AG09309 (cell line): ENCODE measurements around the gene GABARAPL1.
"Not testable (repeated sequence)": the region's sequence is repeated elsewhere in the genome, so short reads cannot be mapped to it uniquely, and the experiment has no call there.

Source experiments
- DNase-seq: peaks from one replicate; pipeline ENCODE4 v3.0.0-alpha.2; 2010; ENCODE audit warnings: low read depth
- H3K4me3 ChIP-seq: 2 replicates; pipeline ENCODE4 v1.5.1; 2011; ENCODE audit warnings: mild to moderate bottlenecking, low read depth, low read length, moderate library complexity; ENCODE audit not compliant: control insufficient read depth
- CTCF ChIP-seq: IDR thresholded peaks from 2 replicates; pipeline ENCODE4 v1.5.1; 2011; ENCODE audit warnings: mild to moderate bottlenecking, low read depth, low read length, inconsistent platforms; ENCODE audit not compliant: insufficient read depth, control insufficient read depth; ENCODE audit errors: missing control alignments

The GABARAPL1 gene

DNA sequence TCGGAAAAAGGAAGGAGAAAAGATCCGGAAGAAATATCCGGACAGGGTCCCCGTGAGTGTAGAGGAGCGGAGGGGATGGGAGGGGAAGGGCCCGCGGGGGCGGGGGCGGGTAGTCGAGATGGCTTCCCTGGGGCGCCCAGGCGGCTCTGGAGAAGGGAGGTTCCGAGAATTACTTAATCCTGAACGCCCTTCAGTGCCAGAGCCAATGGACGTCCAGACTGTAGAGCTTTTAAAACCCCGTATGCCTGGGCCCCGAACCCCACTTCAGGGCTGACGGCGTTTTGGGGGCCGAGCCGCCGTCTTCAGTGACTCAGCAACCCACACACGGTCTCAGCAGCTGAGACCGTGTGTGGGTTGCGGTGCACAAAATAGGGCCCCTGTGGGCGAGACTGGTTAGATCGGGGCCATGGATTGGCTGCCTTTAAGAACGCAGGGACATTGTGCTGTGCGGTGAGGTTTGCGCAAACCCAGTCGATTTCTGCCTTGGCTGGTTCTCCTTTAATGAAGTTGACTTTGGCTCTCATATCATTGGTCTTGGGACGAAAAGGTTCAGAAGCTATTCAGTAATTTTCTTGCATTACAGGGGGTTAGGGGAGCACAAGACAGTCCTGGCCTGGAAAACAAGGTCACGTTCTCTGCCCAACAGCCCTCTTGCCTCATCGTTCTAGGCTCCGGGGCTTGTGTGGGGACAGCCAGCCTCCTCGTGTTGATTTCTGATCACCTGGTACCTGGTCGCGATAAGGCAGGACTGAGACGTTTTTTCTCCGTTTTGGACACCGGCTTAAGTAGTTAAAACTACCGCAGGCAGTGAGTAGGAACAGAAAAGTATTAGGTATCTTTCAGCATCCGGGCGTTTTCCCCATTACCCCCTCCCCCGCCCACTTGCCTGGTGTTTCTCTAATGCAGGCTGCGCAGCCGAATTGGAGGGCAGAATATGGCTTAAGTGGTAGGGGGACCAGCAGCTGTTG lies 775 bp downstream of the GABARAPL1 start:
- DNase-seq, result peak; percentile 82
- no peak for TF ChIP-seq CTCF
- peak overlapping the region; percentile 96 for H3K4me3 ChIP-seq

DNA sequence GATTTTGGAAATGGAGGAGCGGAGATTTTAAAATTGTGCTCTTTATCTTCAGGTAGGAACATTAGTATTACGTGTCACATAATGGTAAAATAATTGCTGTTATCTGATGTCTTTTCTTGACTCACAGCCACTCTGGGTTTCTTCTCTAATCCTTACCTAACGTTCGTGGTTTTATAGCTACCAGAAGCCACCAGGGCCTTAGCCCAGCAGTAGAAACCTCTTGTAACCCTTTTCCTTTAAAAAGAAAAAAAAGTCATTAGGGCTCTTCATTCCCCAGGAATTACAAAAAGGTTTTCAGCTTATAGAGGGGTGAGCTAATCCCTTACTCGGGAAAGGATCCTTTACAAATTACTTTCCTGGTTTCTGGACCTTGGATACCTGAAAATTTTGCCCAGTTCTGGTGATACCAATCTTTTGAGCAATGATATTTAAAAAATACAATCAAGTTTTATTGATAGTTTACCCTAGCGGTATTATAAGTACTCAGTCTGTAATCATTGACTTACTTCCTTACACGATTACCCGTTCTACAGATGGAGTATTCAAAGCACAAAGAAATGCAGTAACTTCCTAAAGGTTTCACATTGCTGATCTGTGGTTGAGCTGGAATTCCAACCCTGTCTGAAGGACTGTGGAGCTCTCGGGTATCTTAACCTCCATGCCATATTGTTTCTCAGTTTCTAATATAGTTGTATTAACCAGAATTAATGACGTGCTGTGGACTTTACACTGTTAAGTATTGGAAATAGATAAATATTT lies 1.6 kb downstream of the GABARAPL1 start:
- DNase-seq, result no peak
- TF ChIP-seq CTCF, result no peak

GRCh38 chr12:10214895-10215267 lies 2.2 kb downstream of the GABARAPL1 start:
- no peak for DNase-seq
- TF ChIP-seq CTCF, result no peak
- H3K4me3 ChIP-seq, result peak overlapping the region; percentile 30

More for the DNA sequence above, 1.6 kb downstream of the GABARAPL1 start:
- H3K4me3 ChIP-seq, result peak overlapping the region; percentile 96

DNA sequence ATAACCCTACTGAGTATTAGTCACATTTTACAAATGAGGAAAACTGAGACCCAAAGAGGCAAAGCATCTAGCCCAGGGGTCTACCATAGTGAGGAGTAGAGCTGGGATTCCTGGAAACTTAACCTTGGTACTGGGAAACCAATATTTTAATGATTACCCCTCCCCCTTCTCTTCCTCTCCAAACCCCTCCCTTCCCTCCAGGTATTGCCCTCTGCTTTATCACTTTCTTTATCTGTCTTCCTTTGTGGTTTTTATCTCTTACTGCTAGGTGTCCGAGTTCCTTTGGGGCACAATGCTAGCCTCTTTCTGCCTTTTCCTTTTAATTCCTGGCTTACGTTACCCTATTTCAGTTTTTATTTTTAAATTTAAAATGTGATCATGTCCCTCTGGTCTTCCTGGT lies 2.8 kb downstream of the GABARAPL1 start:
- TF ChIP-seq CTCF, result no peak

DNA sequence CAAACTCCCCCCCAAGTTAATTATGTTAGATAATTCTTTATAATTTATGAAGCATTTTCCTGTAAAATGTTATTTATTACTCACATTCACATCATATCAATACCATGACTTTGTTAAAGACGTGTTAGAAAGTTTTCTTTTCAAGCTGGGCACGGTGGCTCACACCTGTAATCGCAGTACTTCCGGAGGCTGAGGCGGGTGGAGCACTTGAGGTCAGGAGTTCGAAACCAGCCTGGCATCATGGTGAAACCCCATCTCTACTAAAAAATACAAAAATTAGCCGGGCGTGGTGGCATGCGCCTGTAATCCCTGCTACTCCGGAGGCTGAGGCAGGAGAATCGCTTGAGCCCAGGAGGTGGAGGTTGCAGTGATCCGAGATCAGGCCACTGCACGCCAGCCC lies 3.3 kb downstream of the GABARAPL1 start:
- not testable (repeated sequence) for DNase-seq, H3K4me3 ChIP-seq

More for the DNA sequence above, 2.8 kb downstream of the GABARAPL1 start:
- no peak overlapping the region for H3K4me3 ChIP-seq
- no peak for DNase-seq

GRCh38 chr12:10218021-10218420 lies 5.3 kb downstream of the GABARAPL1 start:
- no peak for DNase-seq
- TF ChIP-seq CTCF, result no peak
- H3K4me3 ChIP-seq, result no peak overlapping the region
